H4 (cell line): Measurements from ENCODE around the gene CAPN5. TPM values are rescaled to one million over a fixed set of nuclear protein-coding genes. Genes with fewer than 3 reads are reported as not detected.
A peak's percentile ranks its signal among the peaks of the same experiment; 100 is the strongest.

Source experiments
- DNase-seq: peaks from one replicate; pipeline ENCODE4 v3.0.0-alpha.2; 2015; ENCODE audit warnings: low spot score
- total RNA-seq: library from RNA; depleted of rRNA; stranded (reverse); fragments of >200 nt; shearing (Covaris generic); gene quantifications from 2 replicates; pipeline ENCODE4 v1.2.3, GENCODE V29; 2014

CAPN5 gene
- total RNA-seq, 1 experiment from 2014 or later: 4.5 TPM

- DNase-seq: no peak
Measured at GRCh38 chr11:77100166-77101042, 33.6 kb downstream of the CAPN5 start.

GRCh38 chr11:77101043-77101537 lies 34.3 kb downstream of the CAPN5 start:
- DNase-seq: no peak

GRCh38 chr11:77102246-77103210 lies 35.8 kb downstream of the CAPN5 start, which contains the start of gene OMP:
Gene OMP, plus strand, starts transcription at chr11:77102840. Its CDS starts 0 bp downstream, at chr11:77102840.
- DNase-seq: no peak

GRCh38 chr11:77103319-77103718 lies 36.5 kb downstream of the CAPN5 start:
- no peak for DNase-seq

GRCh38 chr11:77104727-77105126 lies 38.0 kb downstream of the CAPN5 start:
- no peak for DNase-seq

GRCh38 chr11:77106321-77106720 lies 39.5 kb downstream of the CAPN5 start:
- DNase-seq: peak; percentile 66

GRCh38 chr11:77106759-77107158 lies 40.0 kb downstream of the CAPN5 start:
- no peak for DNase-seq

- DNase-seq: peak; percentile 86
Measured at GRCh38 chr11:77107950-77108349, 41.2 kb downstream of the CAPN5 start.

GRCh38 chr11:77108436-77108835 lies 41.7 kb downstream of the CAPN5 start:
- DNase-seq: no peak

GRCh38 chr11:77109236-77110019 lies 42.7 kb downstream of the CAPN5 start:
- DNase-seq: no peak

GRCh38 chr11:77110836-77111235 lies 44.1 kb downstream of the CAPN5 start:
- no peak for DNase-seq

GRCh38 chr11:77111277-77111676 lies 44.5 kb downstream of the CAPN5 start:
- DNase-seq: no peak

- DNase-seq: no peak
Measured at GRCh38 chr11:77111946-77112345, 45.2 kb downstream of the CAPN5 start.

- DNase-seq: no peak
Measured at GRCh38 chr11:77112641-77113381, 46.0 kb downstream of the CAPN5 start.

GRCh38 chr11:77113382-77114088 lies 46.8 kb downstream of the CAPN5 start:
- no peak for DNase-seq

- DNase-seq: no peak
Measured at GRCh38 chr11:77114089-77114463, 47.3 kb downstream of the CAPN5 start.

GRCh38 chr11:77115181-77115611 lies 48.4 kb downstream of the CAPN5 start:
- DNase-seq: no peak

- no peak for DNase-seq
Measured at GRCh38 chr11:77115956-77116355, 49.2 kb downstream of the CAPN5 start.

- no peak for DNase-seq
Measured at GRCh38 chr11:77117492-77117891, 50.7 kb downstream of the CAPN5 start.

- DNase-seq: no peak
Measured at GRCh38 chr11:77118086-77118485, 51.3 kb downstream of the CAPN5 start.
